HFFc6 (cell line): ENCODE results near the gene GRID1. TPM values are rescaled to one million over a fixed set of nuclear protein-coding genes. Genes with fewer than 3 reads are reported as not detected.

Experiments
- DNase-seq: peaks from one replicate; pipeline ENCODE4 v3.0.0-alpha.2; 2018
- H3K27ac Mint-ChIP-seq: 2 replicates; pipeline ENCODE4 v1.8.0; 2020; ENCODE audit warnings: mild to moderate bottlenecking, mixed read lengths
- H3K27me3 Mint-ChIP-seq: 2 replicates; pipeline ENCODE4 v1.8.0; 2021; ENCODE audit warnings: mild to moderate bottlenecking, moderate library complexity, mixed read lengths; ENCODE audit not compliant: insufficient read depth
- H3K36me3 Mint-ChIP-seq: 2 replicates; pipeline ENCODE4 v1.8.0; 2021; ENCODE audit warnings: low read depth, mixed read lengths
- H3K4me1 Mint-ChIP-seq: 2 replicates; pipeline ENCODE4 v1.8.0; 2020; ENCODE audit warnings: low read depth, mixed read lengths
- H3K4me3 Mint-ChIP-seq: 2 replicates; pipeline ENCODE4 v1.8.0; 2020; ENCODE audit warnings: mild to moderate bottlenecking, moderate library complexity, mixed read lengths
- H3K9me3 Mint-ChIP-seq: 2 replicates; pipeline ENCODE4 v1.8.0; 2020; ENCODE audit warnings: mild to moderate bottlenecking, mixed read lengths
- CTCF ChIP-seq: fragments of 200-600 bp; sonication (generic); IDR thresholded peaks from 2 replicates; pipeline ENCODE4 v1.5.0; 2021; ENCODE audit warnings: antibody characterized with exemption, mild to moderate bottlenecking
- total RNA-seq, 6 experiments: library from RNA; stranded (reverse); fragmentation: NEBNext Ultra II Directional; extraction: Animal tissue kit (Norgen Biotek cat#: 25700); gene quantifications; 2 replicates in 1 of 6; 3 replicates in 5 of 6; pipeline ENCODE4 v1.2.3, GENCODE V29; 2021

The GRID1 gene
- total RNA-seq, 6 experiments from 2014 or later: not detected

- DNase-seq: no peak
- Mint-ChIP-seq H3K4me1 (no peaks in the 10 kb centered on the region), H3K27ac (no peak overlapping the region), H3K9me3 (peaks cover 22% of the 10 kb centered on the region), H3K36me3 (no peaks in the 10 kb centered on the region), H3K4me3 (no peak overlapping the region), H3K27me3 (peaks cover 1% of the 10 kb centered on the region; the same call in 1 of the 2 replicates)
- no peak for TF ChIP-seq CTCF
These were observed 119.5 kb downstream of the GRID1 start for GRCh38 chr10:86247073-86247472.

GRCh38 chr10:86246279-86246940, 120.2 kb downstream of the GRID1 start:
- Mint-ChIP-seq H3K27ac (no peak overlapping the region), H3K27me3 (peaks cover 1% of the 10 kb centered on the region; the same call in 1 of the 2 replicates), H3K4me3 (no peak overlapping the region), H3K9me3 (peaks cover 27% of the 10 kb centered on the region), H3K4me1 (no peaks in the 10 kb centered on the region), H3K36me3 (no peaks in the 10 kb centered on the region)
- DNase-seq: no peak
- TF ChIP-seq CTCF: no peak

- H3K27me3 Mint-ChIP-seq: peaks cover 1% of the 10 kb centered on the region; the same call in 1 of the 2 replicates
- no peaks in the 10 kb centered on the region for H3K4me1 Mint-ChIP-seq
- H3K9me3 Mint-ChIP-seq: peaks cover 25% of the 10 kb centered on the region
- DNase-seq: no peak
- TF ChIP-seq CTCF: no peak
- H3K4me3 Mint-ChIP-seq: no peak overlapping the region
- no peaks in the 10 kb centered on the region for H3K36me3 Mint-ChIP-seq
- H3K27ac Mint-ChIP-seq: no peak overlapping the region
These were observed 121.6 kb downstream of the GRID1 start for GRCh38 chr10:86245015-86245394.

- Mint-ChIP-seq H3K27ac (no peak overlapping the region), H3K9me3 (peaks cover 25% of the 10 kb centered on the region), H3K27me3 (peaks cover 1% of the 10 kb centered on the region; the same call in 1 of the 2 replicates), H3K36me3 (no peaks in the 10 kb centered on the region), H3K4me3 (no peak overlapping the region), H3K4me1 (no peaks in the 10 kb centered on the region)
- TF ChIP-seq CTCF: no peak
- no peak for DNase-seq
These were observed 122.1 kb downstream of the GRID1 start for GRCh38 chr10:86244297-86245014.

GRCh38 chr10:86243651-86244155, 122.9 kb downstream of the GRID1 start:
- H3K4me3 Mint-ChIP-seq: no peak overlapping the region
- H3K27me3 Mint-ChIP-seq: no peaks in the 10 kb centered on the region; the same call in 1 of the 2 replicates
- peaks cover 30% of the 10 kb centered on the region for H3K9me3 Mint-ChIP-seq
- no peak for TF ChIP-seq CTCF
- H3K36me3 Mint-ChIP-seq: no peaks in the 10 kb centered on the region
- DNase-seq: no peak
- no peak overlapping the region for H3K27ac Mint-ChIP-seq
- H3K4me1 Mint-ChIP-seq: no peaks in the 10 kb centered on the region
